ENCODE data around the gene UBE2H. TPM values are rescaled to one million over a fixed set of nuclear protein-coding genes. Genes with fewer than 3 reads are reported as not detected.
"Not testable (repeated sequence)": the region's sequence is repeated elsewhere in the genome, so short reads cannot be mapped to it uniquely, and the experiment has no call there.

Gene UBE2H
- total RNA-seq, 1 donor from 2014 or later, result 194 TPM

- H3K79me2 ChIP-seq (ENCODE audit: insufficient read depth, low read length), result no peaks in the 10 kb centered on the region
- Mint-ChIP-seq H3K27ac (ENCODE audit: unreplicated experiment) (peak overlapping the region; percentile 86), H3K9me3 (ENCODE audit: unreplicated experiment) (peaks cover 2% of the 10 kb centered on the region), H3K4me3 (ENCODE audit: unreplicated experiment) (peak overlapping the region; percentile 86), H3K36me3 (ENCODE audit: low read depth, unreplicated experiment) (peaks cover 23% of the 10 kb centered on the region), H3K27me3 (ENCODE audit: low read depth, unreplicated experiment) (no peaks in the 10 kb centered on the region), H3K4me1 (ENCODE audit: low read depth, unreplicated experiment) (peaks cover 11% of the 10 kb centered on the region)
- peak overlapping the region; percentile 99 for H3K4me2 ChIP-seq (ENCODE audit: low read length)
- TF ChIP-seq CTCF (IDR thresholded peaks at IDR 0.05; ENCODE audit: insufficient read depth, low read depth, low read length) (no peak), EZH2 (IDR thresholded peaks at IDR 0.05; ENCODE audit: insufficient read depth, low read length) (no peak)
- no peaks in the 10 kb centered on the region for H3K9me3 ChIP-seq (ENCODE audit: insufficient read depth, low read depth, low read length)
- no peak for FAIRE-seq
- H2AFZ ChIP-seq (ENCODE audit: low read depth, low read length), result peak overlapping the region; percentile 70
- no peak overlapping the region for H3K27ac ChIP-seq (ENCODE audit: low read depth, low read length)
- H3K4me1 ChIP-seq (ENCODE audit: insufficient read depth, low read length), result peaks cover 12% of the 10 kb centered on the region
- H3K4me3 ChIP-seq (ENCODE audit: insufficient read depth, low read depth, low read length), result peak overlapping the region; percentile 80
- peak overlapping the region; percentile 89 for H3K9ac ChIP-seq (ENCODE audit: low read length)
- H3K27me3 ChIP-seq (ENCODE audit: insufficient read depth, low read length), result no peaks in the 10 kb centered on the region
- no peak for DNase-seq (ENCODE audit: low read depth)
- no peaks in the 10 kb centered on the region for H4K20me1 ChIP-seq (ENCODE audit: insufficient read depth, low read length)
- H3K36me3 ChIP-seq (ENCODE audit: insufficient read depth, low read length), result peaks cover 2% of the 10 kb centered on the region
These were observed 128.2 kb downstream of the UBE2H start for GRCh38 chr7:129824291-129825208.

- H3K36me3 ChIP-seq (ENCODE audit: insufficient read depth, low read length); H3K27me3 Mint-ChIP-seq (ENCODE audit: low read depth, unreplicated experiment); H3K4me1 Mint-ChIP-seq (ENCODE audit: low read depth, unreplicated experiment); H3K27ac Mint-ChIP-seq (ENCODE audit: unreplicated experiment); H3K9ac ChIP-seq (ENCODE audit: low read length); H3K4me3 Mint-ChIP-seq (ENCODE audit: unreplicated experiment); H3K4me3 ChIP-seq (ENCODE audit: insufficient read depth, low read depth, low read length); H3K4me2 ChIP-seq (ENCODE audit: low read length); H4K20me1 ChIP-seq (ENCODE audit: insufficient read depth, low read length); H3K27ac ChIP-seq (ENCODE audit: low read depth, low read length); H2AFZ ChIP-seq (ENCODE audit: low read depth, low read length); DNase-seq (ENCODE audit: low read depth); H3K27me3 ChIP-seq (ENCODE audit: insufficient read depth, low read length); FAIRE-seq; H3K9me3 Mint-ChIP-seq (ENCODE audit: unreplicated experiment); H3K9me3 ChIP-seq (ENCODE audit: insufficient read depth, low read depth, low read length); H3K79me2 ChIP-seq (ENCODE audit: insufficient read depth, low read length): not testable (repeated sequence)
- H3K4me1 ChIP-seq (ENCODE audit: insufficient read depth, low read length), result peaks cover 10% of the 10 kb centered on the region
- peaks cover 25% of the 10 kb centered on the region for H3K36me3 Mint-ChIP-seq (ENCODE audit: low read depth, unreplicated experiment)
These were observed 129.6 kb downstream of the UBE2H start for GRCh38 chr7:129823143-129823542.

- Histone ChIP-seq H3K36me3 (ENCODE audit: insufficient read depth, low read length) (peaks cover 2% of the 10 kb centered on the region), H3K27me3 (ENCODE audit: insufficient read depth, low read length) (no peaks in the 10 kb centered on the region), H3K4me2 (ENCODE audit: low read length) (no peak overlapping the region), H4K20me1 (ENCODE audit: insufficient read depth, low read length) (no peaks in the 10 kb centered on the region), H2AFZ (ENCODE audit: low read depth, low read length) (no peak overlapping the region), H3K9me3 (ENCODE audit: insufficient read depth, low read depth, low read length) (no peaks in the 10 kb centered on the region), H3K79me2 (ENCODE audit: insufficient read depth, low read length) (no peaks in the 10 kb centered on the region), H3K9ac (ENCODE audit: low read length) (no peak overlapping the region), H3K4me1 (ENCODE audit: insufficient read depth, low read length) (peaks cover 10% of the 10 kb centered on the region), H3K4me3 (ENCODE audit: insufficient read depth, low read depth, low read length) (no peak overlapping the region), H3K27ac (ENCODE audit: low read depth, low read length) (no peak overlapping the region)
- peaks cover 38% of the 10 kb centered on the region for H3K36me3 Mint-ChIP-seq (ENCODE audit: low read depth, unreplicated experiment)
- H3K4me3 Mint-ChIP-seq (ENCODE audit: unreplicated experiment), result no peak overlapping the region
- DNase-seq (ENCODE audit: low read depth), result no peak
- no peaks in the 10 kb centered on the region for H3K27me3 Mint-ChIP-seq (ENCODE audit: low read depth, unreplicated experiment)
- H3K4me1 Mint-ChIP-seq (ENCODE audit: low read depth, unreplicated experiment), result no peaks in the 10 kb centered on the region
- no peak for FAIRE-seq
- no peak for TF ChIP-seq EZH2 (IDR thresholded peaks at IDR 0.05; ENCODE audit: insufficient read depth, low read length)
- H3K9me3 Mint-ChIP-seq (ENCODE audit: unreplicated experiment), result peaks cover 11% of the 10 kb centered on the region
- no peak overlapping the region for H3K27ac Mint-ChIP-seq (ENCODE audit: unreplicated experiment)
These were observed 131.3 kb downstream of the UBE2H start for GRCh38 chr7:129821476-129821875.
